Measurements from ENCODE around the gene CAMKK1. TPM values are rescaled to one million over a fixed set of nuclear protein-coding genes. Genes with fewer than 3 reads are reported as not detected.

CAMKK1 gene
- total RNA-seq, 2 donors from 2014 or later, result 9.2 to 9.3 TPM

DNA sequence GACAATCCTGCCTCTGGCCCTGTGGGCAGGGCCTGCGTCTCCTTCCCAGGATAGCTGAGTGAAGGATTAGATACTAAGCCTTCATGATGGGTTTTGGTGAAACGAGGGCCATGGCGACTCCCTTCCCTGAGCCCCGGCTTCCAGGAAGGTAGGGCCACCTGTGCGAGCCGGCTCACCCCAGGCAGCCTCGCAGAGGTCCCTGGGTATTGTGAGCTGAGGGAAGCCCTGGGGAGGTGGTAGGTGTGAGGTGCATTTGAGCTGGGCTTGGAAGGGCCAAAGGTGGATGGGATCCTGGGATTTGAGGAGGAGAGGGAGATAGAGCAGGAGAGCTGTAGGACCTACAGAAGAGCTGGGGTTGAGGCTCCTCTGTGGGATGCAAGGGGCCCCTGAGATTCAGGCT is 29.9 kb upstream of the CAMKK1 start:
- Histone ChIP-seq H3K9me3 (no peaks in the 10 kb centered on the region), H3K36me3 (replicated peaks in 1 of 2; ENCODE audit: insufficient read depth in 1 of 2, low read depth in 2 of 2) (no peaks in the 10 kb centered on the region), H3K27ac (no peak overlapping the region), H3K4me1 (peaks cover 5% of the 10 kb centered on the region), H3K4me3 (no peak overlapping the region), H3K27me3 (no peaks in the 10 kb centered on the region)
- TF ChIP-seq, protein P1, sequence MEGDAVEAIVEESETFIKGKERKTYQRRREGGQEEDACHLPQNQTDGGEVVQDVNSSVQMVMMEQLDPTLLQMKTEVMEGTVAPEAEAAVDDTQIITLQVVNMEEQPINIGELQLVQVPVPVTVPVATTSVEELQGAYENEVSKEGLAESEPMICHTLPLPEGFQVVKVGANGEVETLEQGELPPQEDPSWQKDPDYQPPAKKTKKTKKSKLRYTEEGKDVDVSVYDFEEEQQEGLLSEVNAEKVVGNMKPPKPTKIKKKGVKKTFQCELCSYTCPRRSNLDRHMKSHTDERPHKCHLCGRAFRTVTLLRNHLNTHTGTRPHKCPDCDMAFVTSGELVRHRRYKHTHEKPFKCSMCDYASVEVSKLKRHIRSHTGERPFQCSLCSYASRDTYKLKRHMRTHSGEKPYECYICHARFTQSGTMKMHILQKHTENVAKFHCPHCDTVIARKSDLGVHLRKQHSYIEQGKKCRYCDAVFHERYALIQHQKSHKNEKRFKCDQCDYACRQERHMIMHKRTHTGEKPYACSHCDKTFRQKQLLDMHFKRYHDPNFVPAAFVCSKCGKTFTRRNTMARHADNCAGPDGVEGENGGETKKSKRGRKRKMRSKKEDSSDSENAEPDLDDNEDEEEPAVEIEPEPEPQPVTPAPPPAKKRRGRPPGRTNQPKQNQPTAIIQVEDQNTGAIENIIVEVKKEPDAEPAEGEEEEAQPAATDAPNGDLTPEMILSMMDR (IDR thresholded peaks at IDR 0.05), result no peak
- no peak for TF ChIP-seq POLR2A (IDR thresholded peaks at IDR 0.05)
- no peak for DNase-seq
- ATAC-seq, result no peak
- 89 to 90% methylated on average over 2 to 7 of the region's 7 CpGs for WGBS, 2 donors
- intact Hi-C loops (cut with DNase I), result no loop called here

GRCh38 chr17:3921502-3922319 is 28.9 kb upstream of the CAMKK1 start:
- no peaks in the 10 kb centered on the region for H3K36me3 ChIP-seq (replicated peaks in 1 of 2; ENCODE audit: insufficient read depth in 1 of 2, low read depth in 2 of 2)
- no peaks in the 10 kb centered on the region for H3K9me3 ChIP-seq
- H3K4me1 ChIP-seq, result peaks cover 15% of the 10 kb centered on the region
- intact Hi-C loops (cut with DNase I), result no loop called here
- ATAC-seq (peak; percentile 58), DNase-seq (peak in 2 of 4 donors; percentile 57 to 59)
- no peak overlapping the region for H3K4me3 ChIP-seq
- 64 to 90% methylated on average over 4 to 26 of the region's 27 CpGs for whole genome bisulfite sequencing, 2 donors
- H3K27me3 ChIP-seq, result no peaks in the 10 kb centered on the region
- TF ChIP-seq POLR2A (IDR thresholded peaks at IDR 0.05), result no peak
- TF ChIP-seq, protein P1 (IDR thresholded peaks at IDR 0.05), result no peak
- H3K27ac ChIP-seq, result no peak overlapping the region

DNA sequence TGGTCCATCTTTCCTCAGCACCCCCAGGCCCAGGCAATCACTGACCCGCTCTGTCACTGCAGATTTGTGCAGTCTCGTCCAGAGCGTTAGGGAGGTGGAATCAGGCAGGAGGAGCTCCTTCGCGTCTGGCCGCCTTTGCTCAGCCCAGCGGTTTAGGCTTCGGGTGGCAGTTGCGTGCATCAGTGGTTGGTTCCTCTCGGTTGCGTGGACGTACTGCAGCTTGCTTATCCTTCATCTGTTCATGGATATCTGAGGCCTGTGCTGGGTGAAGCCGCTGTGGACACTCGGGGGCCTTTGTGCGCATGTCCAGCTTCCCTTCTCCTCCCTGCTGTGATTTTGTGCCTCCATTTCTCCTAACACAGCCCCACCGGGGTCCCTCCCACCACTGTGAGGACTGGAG is 28.2 kb upstream of the CAMKK1 start:
- H3K9me3 ChIP-seq, result no peaks in the 10 kb centered on the region
- no peak overlapping the region for H3K4me3 ChIP-seq
- no peak overlapping the region for H3K27ac ChIP-seq
- 81 to 90% methylated on average over 16 of the region's 16 CpGs for WGBS, 2 donors
- DNase-seq (no peak), ATAC-seq (no peak)
- peaks cover 16% of the 10 kb centered on the region for H3K4me1 ChIP-seq
- no peaks in the 10 kb centered on the region for H3K27me3 ChIP-seq
- TF ChIP-seq POLR2A (IDR thresholded peaks at IDR 0.05), result no peak
- TF ChIP-seq, protein P1 (IDR thresholded peaks at IDR 0.05), result no peak
- no peaks in the 10 kb centered on the region for H3K36me3 ChIP-seq (replicated peaks in 1 of 2; ENCODE audit: insufficient read depth in 1 of 2, low read depth in 2 of 2)
- intact Hi-C loops (cut with DNase I), result no loop called here

DNA sequence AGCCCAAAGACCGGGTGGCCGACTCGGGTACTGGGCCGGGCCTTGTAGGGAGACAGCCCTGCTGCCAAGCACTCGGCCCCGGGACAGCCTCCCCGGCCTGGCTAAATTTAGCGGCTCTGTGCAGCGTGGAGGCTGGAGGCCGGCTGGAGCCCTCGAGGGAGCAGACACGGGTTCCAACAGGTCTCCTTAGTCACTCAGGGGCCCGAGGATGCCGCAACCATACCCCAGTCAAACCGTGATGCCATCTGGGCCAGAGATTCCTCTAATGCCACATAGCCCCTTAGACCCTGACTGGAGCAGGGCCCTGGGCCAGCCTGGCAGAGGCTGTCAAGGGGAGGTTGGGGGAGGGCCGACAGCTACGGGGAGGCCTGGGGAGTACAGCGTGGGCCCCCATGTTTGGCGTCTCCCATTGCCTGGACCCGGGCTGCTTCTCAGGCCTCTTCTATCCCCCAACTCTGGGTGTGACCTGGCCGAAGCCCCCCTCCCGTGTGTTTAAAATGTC is 26.3 kb upstream of the CAMKK1 start:
- intact Hi-C loops (cut with DNase I), result loop anchor here (10.0 kb wide), 1 partner anchor 156 kb away; no protein-coding TSS in a partner anchor
- no peaks in the 10 kb centered on the region for H3K9me3 ChIP-seq
- no peak for ATAC-seq
- peaks cover 16% of the 10 kb centered on the region for H3K4me1 ChIP-seq
- no peaks in the 10 kb centered on the region for H3K27me3 ChIP-seq
- 83 to 95% methylated on average over 2 to 18 of the region's 22 CpGs for whole genome bisulfite sequencing, 2 donors
- no peaks in the 10 kb centered on the region for H3K36me3 ChIP-seq (replicated peaks in 1 of 2; ENCODE audit: insufficient read depth in 1 of 2, low read depth in 2 of 2)
- TF ChIP-seq POLR2A (IDR thresholded peaks at IDR 0.05), result no peak
- TF ChIP-seq, protein P1 (IDR thresholded peaks at IDR 0.05), result no peak
- H3K27ac ChIP-seq, result no peak overlapping the region
- no peak for DNase-seq
- H3K4me3 ChIP-seq, result no peak overlapping the region
